Prostate gland (tissue), 2 donors: ENCODE results near the gene OR52W1. TPM values are rescaled to one million over a fixed set of nuclear protein-coding genes. Genes with fewer than 3 reads are reported as not detected.

Source experiments
- DNase-seq: peaks from one replicate; pipeline ENCODE4 v3.0.0-alpha.2; 2019; ENCODE audit warnings: low spot score
- H3K27ac ChIP-seq, 2 donors: fragments of 200-600 bp; sonication (generic); 2 replicates each; pipeline ENCODE4 v1.5.1; 2017 to 2019
- H3K27me3 ChIP-seq: fragments of 200-600 bp; sonication (generic); replicated peaks from 2 replicates; pipeline ENCODE4 v1.5.1; 2019; ENCODE audit not compliant: insufficient read depth
- H3K36me3 ChIP-seq, 2 donors: fragments of 200-600 bp; sonication (generic); 1 replicate in 1 of 2; 2 replicates in 1 of 2; pipeline versions ENCODE4 v1.5.1 to v1.8.1; 2017 to 2019
- H3K4me1 ChIP-seq: fragments of 200-600 bp; sonication (generic); replicated peaks from 2 replicates; pipeline ENCODE4 v1.5.1; 2019
- H3K4me3 ChIP-seq, 2 donors: fragments of 200-600 bp; sonication (generic); 2 replicates each; pipeline ENCODE4 v1.5.1; 2017 to 2019
- H3K9me3 ChIP-seq: fragments of 200-600 bp; sonication (generic); 2 replicates; pipeline ENCODE4 v1.5.1; 2017
- CTCF ChIP-seq, 4 experiments: fragments of 200-600 bp in 2 of 4; fragments of 450-650 bp in 2 of 4; sonication (generic) in 2 of 4; IDR thresholded peaks; 1 replicate in 3 of 4; 2 replicates in 1 of 4; pipeline ENCODE4 v1.5.1; 2016 to 2019; ENCODE audit warnings: antibody characterized with exemption in 4 of 4, mild to moderate bottlenecking in 2 of 4, moderate library complexity in 2 of 4
- POLR2A ChIP-seq: fragments of 450-650 bp; IDR thresholded peaks from one replicate; pipeline ENCODE4 v1.6.1; 2016; ENCODE audit warnings: antibody characterized with exemption, mild to moderate bottlenecking
- POLR2AphosphoS5 ChIP-seq: sonication (generic); formaldehyde crosslinking; IDR thresholded peaks from one replicate; pipeline ENCODE4 v1.6.1; 2017; ENCODE audit warnings: antibody characterized with exemption
- WGBS: methylation state at CpG from one replicate; pipeline ENCODE4 v1.1.5; 2018; 5-methylcytosine and 5-hydroxymethylcytosine counted together
- intact Hi-C: fragments of 100-400 bp; cut with DNase I; formaldehyde crosslinking; loops from one replicate; pipeline ENCODE4 v1.14.2; 2022
- total RNA-seq, 2 donors: library from RNA; depleted of rRNA; stranded (reverse); fragments of >200 nt; gene quantifications; one replicate each; pipeline ENCODE4 v1.1.0, GENCODE V29; 2016

The OR52W1 gene
- total RNA-seq, 2 donors from 2014 or later, result not detected

GRCh38 chr11:6204706-6205105 lies 5.7 kb downstream of the OR52W1 start:
- H3K27ac ChIP-seq, result no peak overlapping the region
- intact Hi-C loops, result no loop called here
- TF ChIP-seq POLR2A (no peak), CTCF (IDR thresholded peaks at IDR 0.05) (no peak), POLR2AphosphoS5 (no peak)
- 95% methylated on average over 1 of the region's 1 CpG for WGBS
- DNase-seq, result no peak
- no peaks in the 10 kb centered on the region for H3K9me3 ChIP-seq
- H3K36me3 ChIP-seq, result no peaks in the 10 kb centered on the region
- H3K27me3 ChIP-seq, result no peaks in the 10 kb centered on the region
- H3K4me1 ChIP-seq, result no peaks in the 10 kb centered on the region
- no peak overlapping the region for H3K4me3 ChIP-seq

GRCh38 chr11:6205366-6205765 lies 6.3 kb downstream of the OR52W1 start, which contains the start of gene C11orf42:
TSS of gene C11orf42 (plus strand) at chr11:6205557. CDS start at chr11:6205616, 59 bp downstream.
- 83% methylated on average over 1 of the region's 1 CpG for whole genome bisulfite sequencing
- Histone ChIP-seq H3K9me3 (no peaks in the 10 kb centered on the region), H3K27ac (no peak within 1 kb of the TSS), H3K36me3 (no peaks in the 10 kb centered on the region), H3K4me1 (no peaks in the 10 kb centered on the region), H3K4me3 (no peak within 1 kb of the TSS), H3K27me3 (no peaks in the 10 kb centered on the region)
- TF ChIP-seq POLR2A, result no peak
- no peak for TF ChIP-seq CTCF (IDR thresholded peaks at IDR 0.05)
- TF ChIP-seq POLR2AphosphoS5, result no peak
- DNase-seq, result no peak
- intact Hi-C loops, result no loop called here

GRCh38 chr11:6206456-6207180 lies 7.6 kb downstream of the OR52W1 start:
- no peak overlapping the region for H3K4me3 ChIP-seq
- no peak for TF ChIP-seq CTCF (IDR thresholded peaks at IDR 0.05)
- TF ChIP-seq POLR2A, result no peak
- no peak for TF ChIP-seq POLR2AphosphoS5
- no peaks in the 10 kb centered on the region for H3K36me3 ChIP-seq
- no peaks in the 10 kb centered on the region for H3K27me3 ChIP-seq
- intact Hi-C loops, result no loop called here
- 90% methylated on average over 3 of the region's 3 CpGs for WGBS
- H3K4me1 ChIP-seq, result no peaks in the 10 kb centered on the region
- no peak overlapping the region for H3K27ac ChIP-seq
- no peaks in the 10 kb centered on the region for H3K9me3 ChIP-seq
- no peak for DNase-seq

- Histone ChIP-seq H3K27ac (no peak overlapping the region), H3K4me3 (no peak overlapping the region), H3K36me3 (no peaks in the 10 kb centered on the region), H3K9me3 (no peaks in the 10 kb centered on the region), H3K27me3 (no peaks in the 10 kb centered on the region), H3K4me1 (no peaks in the 10 kb centered on the region)
- WGBS, result 98% methylated on average over 12 of the region's 12 CpGs
- no peak for TF ChIP-seq CTCF (IDR thresholded peaks at IDR 0.05)
- TF ChIP-seq POLR2AphosphoS5, result no peak
- no peak for TF ChIP-seq POLR2A
- intact Hi-C loops, result no loop called here
- no peak for DNase-seq
These were observed 10.8 kb downstream of the OR52W1 start for GRCh38 chr11:6209801-6210200.
